Measurements from ENCODE around the gene HCFC2.

Gene HCFC2

DNA sequence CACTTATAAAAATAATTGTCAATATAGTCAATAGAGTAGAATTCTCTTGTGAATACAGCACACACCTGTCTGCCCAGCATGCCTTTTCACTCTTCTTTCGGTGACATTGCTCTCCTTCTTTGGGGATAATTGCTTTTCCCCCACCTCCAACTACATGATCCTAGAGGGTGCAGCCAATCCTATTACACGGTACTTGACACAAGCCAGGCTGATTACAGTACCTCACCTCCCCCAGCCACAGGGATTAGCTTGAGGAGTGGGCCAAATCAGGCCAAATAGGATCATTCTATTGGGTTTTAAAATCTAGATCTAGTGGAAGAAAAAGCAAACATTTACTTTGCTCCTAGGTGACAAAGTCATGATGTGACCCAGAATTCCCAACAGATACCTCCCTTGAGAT lies 90.5 kb downstream of the HCFC2 start:
- CTCF ChIA-PET, result no interaction called here
- no peak for DNase-seq (ENCODE audit: low spot score)
- H3K27ac ChIP-seq, result no peak overlapping the region
- POLR2A ChIA-PET (ENCODE audit: low non-redundant PET), result no interaction called here
- TF ChIP-seq CTCF (conservative IDR thresholded peaks at IDR 0.05; ENCODE audit: low read depth), result no peak
